ENCODE results near the gene EQTN.

GRCh38 chr9:27329291-27329690 lies 32.3 kb upstream of the EQTN start:
- TF ChIP-seq SP1 (IDR thresholded peaks at IDR 0.05): no peak
- TF ChIP-seq CTCF (IDR thresholded peaks at IDR 0.05; ENCODE audit: low read depth, low read length, missing input control): no peak
- TF ChIP-seq MAX (IDR thresholded peaks at IDR 0.05): no peak
- TF ChIP-seq JUND (IDR thresholded peaks at IDR 0.05): no peak
- no peak for TF ChIP-seq ATF3 (IDR thresholded peaks at IDR 0.05)
- no peak for TF ChIP-seq NR2F2 (IDR thresholded peaks at IDR 0.05)
- TF ChIP-seq RAD21 (IDR thresholded peaks at IDR 0.05): no peak
- no peak for TF ChIP-seq ZBTB33 (IDR thresholded peaks at IDR 0.05)
- TF ChIP-seq EGR1 (IDR thresholded peaks at IDR 0.05; ENCODE audit: low read depth in 2 of 2): no peak
- TF ChIP-seq GABPA (IDR thresholded peaks at IDR 0.05 in 1 of 2, conservative IDR thresholded peaks at IDR 0.05 in 1 of 2): no peak
